Astrocyte of the cerebellum (primary cell): Measurements from ENCODE around the gene RNPEP.
"Not testable (repeated sequence)": the region's sequence is repeated elsewhere in the genome, so short reads cannot be mapped to it uniquely, and the experiment has no call there.

Experiments
- DNase-seq: peaks from one replicate; pipeline ENCODE4 v3.0.0-alpha.2; 2011; ENCODE audit warnings: low read depth
- H3K4me3 ChIP-seq: 2 replicates; pipeline ENCODE4 v1.5.1; 2011; ENCODE audit warnings: mild to moderate bottlenecking, low read depth, low read length, moderate library complexity
- in situ Hi-C: cut with HindIII; loops from 2 replicates; pipeline ENCODE4 v1.10.0; 2017; ENCODE audit warnings: low sequenced_read_pairs
- TF ChIP-seq, protein P1 (sequence below): IDR thresholded peaks from 2 replicates; pipeline ENCODE4 v1.5.1; 2012; ENCODE audit warnings: low read length, low read depth, moderate library complexity, mild to moderate bottlenecking; ENCODE audit errors: missing control alignments

RNPEP gene

DNA sequence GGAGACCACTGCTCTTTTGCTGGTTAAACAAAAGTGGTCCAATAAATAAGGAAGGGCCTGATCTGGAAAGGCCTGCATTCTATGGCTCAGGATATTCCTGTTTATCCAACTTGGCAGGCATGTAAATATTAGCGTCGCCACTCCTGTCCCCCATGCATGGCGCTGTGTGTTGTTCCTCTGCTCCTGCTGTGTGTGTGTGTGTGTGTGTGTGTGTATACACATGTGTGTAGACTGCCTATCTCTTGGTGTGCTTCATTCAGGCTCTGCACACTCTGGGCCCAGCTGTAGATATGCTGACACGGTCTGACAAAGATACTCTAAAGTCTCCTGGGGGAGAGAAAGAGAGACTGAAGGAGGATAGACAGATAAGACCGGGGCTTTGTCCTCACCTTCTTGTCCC, 42.9 kb upstream of the RNPEP start:
- DNase-seq = no peak
- in situ Hi-C loops = no loop called here
- H3K4me3 ChIP-seq = no peak overlapping the region
- TF ChIP-seq, protein P1, sequence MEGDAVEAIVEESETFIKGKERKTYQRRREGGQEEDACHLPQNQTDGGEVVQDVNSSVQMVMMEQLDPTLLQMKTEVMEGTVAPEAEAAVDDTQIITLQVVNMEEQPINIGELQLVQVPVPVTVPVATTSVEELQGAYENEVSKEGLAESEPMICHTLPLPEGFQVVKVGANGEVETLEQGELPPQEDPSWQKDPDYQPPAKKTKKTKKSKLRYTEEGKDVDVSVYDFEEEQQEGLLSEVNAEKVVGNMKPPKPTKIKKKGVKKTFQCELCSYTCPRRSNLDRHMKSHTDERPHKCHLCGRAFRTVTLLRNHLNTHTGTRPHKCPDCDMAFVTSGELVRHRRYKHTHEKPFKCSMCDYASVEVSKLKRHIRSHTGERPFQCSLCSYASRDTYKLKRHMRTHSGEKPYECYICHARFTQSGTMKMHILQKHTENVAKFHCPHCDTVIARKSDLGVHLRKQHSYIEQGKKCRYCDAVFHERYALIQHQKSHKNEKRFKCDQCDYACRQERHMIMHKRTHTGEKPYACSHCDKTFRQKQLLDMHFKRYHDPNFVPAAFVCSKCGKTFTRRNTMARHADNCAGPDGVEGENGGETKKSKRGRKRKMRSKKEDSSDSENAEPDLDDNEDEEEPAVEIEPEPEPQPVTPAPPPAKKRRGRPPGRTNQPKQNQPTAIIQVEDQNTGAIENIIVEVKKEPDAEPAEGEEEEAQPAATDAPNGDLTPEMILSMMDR = no peak

DNA sequence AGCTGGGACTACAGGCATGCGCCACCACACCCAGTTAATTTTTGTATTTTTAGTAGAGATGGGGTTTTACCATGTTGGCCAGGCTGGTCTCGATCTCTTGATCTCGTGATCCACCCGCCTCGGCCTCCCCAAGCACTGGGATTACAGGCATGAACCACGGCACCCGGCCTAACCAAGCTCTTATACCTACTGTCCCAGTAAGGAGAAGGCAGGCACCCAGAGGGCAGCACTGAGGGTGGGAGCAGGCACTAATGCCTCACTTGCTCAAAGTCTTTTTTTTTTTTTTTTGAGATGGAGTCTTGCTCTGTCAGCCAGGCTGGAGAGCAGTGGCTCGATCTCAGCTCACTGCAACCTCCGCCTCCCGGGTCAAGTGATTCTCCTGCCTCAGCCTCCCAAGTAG, 42.1 kb upstream of the RNPEP start:
- DNase-seq, H3K4me3 ChIP-seq, in situ Hi-C loops: not testable (repeated sequence)

DNA sequence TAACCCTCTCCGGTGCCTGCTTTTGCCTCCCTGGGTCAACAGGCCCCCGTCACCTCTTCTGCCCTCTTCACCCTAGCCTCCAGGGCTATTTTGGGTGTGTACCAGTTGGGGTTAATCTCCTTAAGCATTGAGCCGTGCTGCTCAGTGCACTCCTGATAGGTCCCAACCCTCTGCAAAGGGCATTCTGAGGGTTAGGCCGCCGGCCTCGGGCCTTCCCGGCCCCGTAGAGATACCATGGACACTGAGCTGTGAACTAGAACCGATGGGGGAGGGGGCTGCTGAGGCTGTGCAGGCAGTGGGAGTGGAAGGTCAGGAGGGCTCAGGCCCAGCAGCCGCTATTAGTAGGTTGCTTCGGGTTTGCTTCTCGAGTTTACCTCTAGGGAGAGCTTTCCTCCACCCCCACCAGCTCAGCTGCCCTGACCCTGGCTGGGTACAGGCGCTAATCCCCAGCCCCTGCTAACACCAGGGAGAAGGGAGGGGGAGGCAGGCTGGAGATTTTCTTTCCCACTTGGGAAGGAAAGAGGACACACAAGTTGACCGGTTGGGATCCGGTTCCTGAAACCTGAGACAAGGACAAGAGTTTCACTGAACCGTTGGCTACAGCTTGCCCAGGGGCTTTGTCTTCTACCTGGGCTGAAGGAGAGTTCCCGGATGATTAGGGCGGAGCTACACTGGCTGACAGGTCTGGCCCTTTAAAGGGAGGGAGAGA, 40.9 kb upstream of the RNPEP start:
- no peak for DNase-seq
- no peak overlapping the region for H3K4me3 ChIP-seq
- TF ChIP-seq, protein P1 = no peak
- in situ Hi-C loops = no loop called here

DNA sequence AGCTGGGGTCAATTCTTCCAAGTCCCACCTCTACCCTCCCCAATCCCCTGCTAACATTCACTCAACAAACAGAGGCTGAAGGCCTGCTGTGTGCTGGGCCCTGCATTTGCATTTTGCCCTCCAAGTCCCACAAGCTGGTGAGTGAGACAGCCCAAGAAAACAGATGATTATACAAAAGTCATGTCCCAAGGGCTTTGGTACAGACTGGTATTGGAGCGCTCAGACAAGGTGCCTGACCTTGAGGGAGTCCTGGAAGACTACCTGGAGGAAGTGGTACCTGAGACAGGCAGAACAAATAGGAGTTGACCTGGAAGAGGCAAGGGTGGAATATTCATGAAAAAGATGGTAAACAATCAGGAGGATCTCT, 40.3 kb upstream of the RNPEP start:
- no peak for DNase-seq
- no peak overlapping the region for H3K4me3 ChIP-seq
- in situ Hi-C loops = no loop called here
- TF ChIP-seq, protein P1 = no peak

DNA sequence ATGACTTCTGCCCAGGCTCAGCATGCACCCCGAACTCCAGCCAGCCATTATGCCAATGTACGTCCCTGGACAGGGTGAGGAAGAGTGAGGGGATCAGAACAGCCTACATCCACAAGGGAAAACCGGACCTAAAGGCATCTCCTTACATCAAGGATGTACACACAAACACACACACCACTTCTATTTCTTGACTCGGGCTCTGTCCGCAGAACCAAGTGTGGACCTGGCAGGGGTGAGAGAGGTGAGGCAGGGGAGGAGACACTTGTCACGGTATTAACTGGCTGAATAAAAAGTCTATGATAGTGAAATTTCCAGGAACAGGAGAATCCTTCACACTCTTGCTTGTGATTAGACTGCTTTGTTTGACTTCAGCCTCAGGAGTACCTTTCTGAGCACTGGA, 38.4 kb upstream of the RNPEP start:
- H3K4me3 ChIP-seq = no peak overlapping the region
- no peak for DNase-seq
- in situ Hi-C loops = no loop called here
- TF ChIP-seq, protein P1 = no peak

DNA sequence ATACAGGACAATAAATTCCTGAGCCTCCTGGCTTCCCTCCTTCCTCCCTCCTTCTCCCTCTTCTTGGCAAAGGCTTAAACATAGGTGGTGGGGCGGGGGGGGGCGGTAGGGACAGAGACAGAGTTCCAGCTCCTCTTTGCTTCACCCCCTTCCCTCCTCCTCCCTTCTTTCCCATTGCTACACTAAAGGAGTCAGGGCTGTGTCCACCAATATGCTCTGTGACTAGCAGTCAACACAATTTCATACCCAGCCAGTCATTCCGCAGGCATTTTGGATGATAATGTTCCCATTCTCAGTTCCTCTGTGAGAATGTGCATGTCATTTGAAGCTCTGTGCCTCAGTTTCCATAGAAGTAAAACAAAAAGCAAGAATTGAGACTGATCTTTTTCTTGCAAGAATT, 37.8 kb upstream of the RNPEP start:
- H3K4me3 ChIP-seq = no peak overlapping the region
- TF ChIP-seq, protein P1 = no peak
- in situ Hi-C loops = no loop called here
- no peak for DNase-seq

DNA sequence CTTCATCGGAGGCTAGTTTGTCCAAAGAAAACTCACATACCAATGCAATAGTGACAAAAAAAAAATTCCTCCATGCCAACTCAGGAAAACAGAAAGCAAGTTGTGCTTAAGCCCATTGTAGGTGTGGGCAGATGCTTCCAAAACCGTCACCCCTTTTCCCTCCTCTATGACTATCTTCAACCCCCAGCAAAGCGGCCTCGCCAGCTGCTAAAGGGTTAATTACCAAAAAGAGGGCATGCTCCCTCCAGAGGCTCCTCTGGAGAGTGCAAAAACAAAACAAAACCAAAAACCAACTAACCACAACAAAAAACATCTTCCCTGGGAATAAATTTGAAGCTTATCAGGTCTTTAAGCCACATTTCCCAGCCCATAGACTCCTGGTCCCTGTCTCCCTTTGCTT, 37.3 kb upstream of the RNPEP start:
- in situ Hi-C loops = no loop called here
- H3K4me3 ChIP-seq = no peak overlapping the region
- TF ChIP-seq, protein P1 = peak; percentile 29
- no peak for DNase-seq
